HG03039 (cell line): ENCODE data around the gene GSK3B.

ENCODE experiments used
- ATAC-seq: cut with Tn5 transposase; IDR thresholded peaks from one replicate; pipeline ENCODE4 v1.9.1; 2021; ENCODE audit warnings: mild to moderate bottlenecking, moderate library complexity; ENCODE audit not compliant: unreplicated experiment

The GSK3B gene

DNA sequence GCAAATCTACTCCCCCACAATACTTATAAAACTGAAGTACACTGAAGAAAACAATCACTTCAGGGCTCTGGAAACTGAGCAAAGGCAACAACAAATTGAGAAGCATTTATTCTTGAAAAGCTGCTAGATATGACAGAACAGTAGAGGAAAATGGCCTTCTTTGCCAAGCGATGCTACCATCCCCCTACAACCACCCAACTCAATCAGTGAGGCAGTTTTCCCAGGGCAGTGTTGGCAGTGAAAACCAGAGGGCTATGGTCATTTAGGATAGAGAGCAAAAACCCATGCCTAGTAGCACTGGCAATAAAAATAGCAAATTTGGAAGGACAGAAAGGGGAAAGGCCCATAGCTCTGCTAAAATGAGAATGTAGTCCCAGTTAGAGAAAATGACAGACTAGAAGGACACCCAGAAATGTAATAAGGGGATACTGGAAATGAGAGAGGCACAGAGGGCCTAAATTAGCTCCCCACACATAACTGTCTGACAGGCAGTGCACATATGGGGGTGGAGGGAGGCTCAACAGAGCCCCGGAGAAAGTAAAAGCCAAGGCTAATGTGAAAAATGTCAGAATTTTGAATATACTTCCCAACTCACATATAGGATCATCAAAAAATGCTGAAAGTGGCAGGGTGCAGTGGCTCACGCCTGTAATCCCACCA, 143.5 kb downstream of the GSK3B start:
- ATAC-seq: no peak

DNA sequence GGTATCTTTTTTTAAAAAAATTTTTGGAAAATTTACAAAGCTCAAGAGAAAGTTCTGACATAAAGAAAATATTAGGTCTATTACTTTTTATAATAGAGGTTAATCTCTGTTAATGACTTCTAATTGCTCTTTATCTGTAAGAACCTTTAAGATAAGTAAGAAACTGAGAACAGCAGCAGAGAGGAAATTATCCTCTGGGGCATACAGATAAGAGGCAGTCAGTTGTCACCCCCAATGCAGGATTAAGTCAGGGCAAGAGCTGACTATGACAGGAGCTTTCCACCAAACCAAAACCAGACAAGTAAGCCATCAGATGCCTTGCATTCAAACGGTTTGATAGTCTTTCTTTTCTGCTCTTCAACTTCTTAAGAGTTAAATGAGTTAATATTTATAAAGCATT, 149.0 kb downstream of the GSK3B start:
- no peak for ATAC-seq

DNA sequence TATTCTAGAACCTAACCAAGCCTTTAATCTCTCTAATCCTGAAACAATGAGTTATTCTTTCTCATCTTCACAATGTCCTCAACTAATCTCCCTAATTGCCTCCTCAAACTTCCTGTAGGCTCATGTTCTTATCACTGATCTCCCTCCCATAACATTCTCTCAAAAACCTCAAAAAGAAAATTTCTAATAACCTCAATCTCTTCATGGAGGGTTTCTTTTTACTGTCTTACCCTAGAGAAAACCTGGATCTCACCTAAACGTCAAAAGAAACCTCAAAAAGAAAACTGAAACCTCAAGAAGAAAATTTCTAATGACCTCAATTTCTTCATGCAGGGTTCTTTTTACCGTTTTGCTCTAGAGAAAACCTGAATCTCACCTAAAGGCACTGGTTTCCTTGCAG, 150.2 kb downstream of the GSK3B start:
- no peak for ATAC-seq

DNA sequence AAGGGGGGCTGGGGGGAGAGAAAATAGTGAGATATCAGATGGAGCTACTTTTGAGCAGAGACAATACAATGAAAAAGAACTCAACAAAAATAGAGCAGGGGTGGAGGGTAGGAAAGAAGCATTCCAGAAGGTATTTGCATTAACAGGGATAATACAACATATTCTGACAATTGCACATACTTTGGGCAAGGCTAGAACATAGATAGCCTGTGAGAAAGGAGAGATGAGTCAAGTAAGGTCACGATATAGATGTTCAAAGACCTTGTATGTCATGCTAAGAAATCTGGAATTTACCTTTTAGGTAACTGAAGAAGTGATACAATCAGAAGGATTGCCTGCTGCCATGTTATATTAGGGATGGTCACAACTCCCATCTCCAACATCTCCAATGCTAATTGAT, 155.2 kb downstream of the GSK3B start:
- no peak for ATAC-seq

DNA sequence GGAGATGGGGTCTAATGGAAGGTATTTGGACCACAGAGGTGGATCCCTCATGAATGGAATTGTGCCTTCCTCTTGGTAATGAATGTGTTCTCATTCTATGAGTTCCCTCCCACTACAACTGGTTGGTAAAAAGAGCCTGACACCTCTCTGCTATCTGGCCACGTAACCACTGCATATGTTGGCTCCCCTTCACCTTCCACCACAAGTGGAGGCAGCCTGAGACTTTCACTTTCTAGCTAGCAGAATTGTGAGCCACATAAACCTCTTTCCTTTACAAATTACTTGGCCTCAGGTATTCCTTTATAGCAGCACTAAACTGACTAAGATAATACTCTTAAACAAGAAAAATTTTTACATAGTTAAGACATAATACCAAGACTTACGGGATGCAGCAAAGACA, 157.0 kb downstream of the GSK3B start:
- ATAC-seq: peak; percentile 96

DNA sequence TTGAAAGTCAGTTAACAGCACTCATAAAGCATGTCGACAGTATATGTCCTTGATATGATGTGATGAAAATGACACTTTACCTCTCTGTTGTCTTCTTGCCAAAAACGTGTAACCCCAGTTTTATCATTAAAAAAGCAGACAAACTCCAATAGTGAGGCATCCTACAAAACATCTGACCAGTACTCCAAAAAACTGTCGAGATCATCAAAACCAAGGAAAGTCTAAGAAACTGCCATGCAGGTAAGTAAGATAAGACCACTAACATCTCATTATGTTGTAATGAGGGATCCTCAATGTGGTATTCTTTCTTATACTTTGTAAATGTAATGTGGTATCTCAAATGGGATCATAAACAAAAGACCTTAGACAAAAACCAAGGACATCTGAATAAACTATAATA, 160.0 kb downstream of the GSK3B start:
- no peak for ATAC-seq

DNA sequence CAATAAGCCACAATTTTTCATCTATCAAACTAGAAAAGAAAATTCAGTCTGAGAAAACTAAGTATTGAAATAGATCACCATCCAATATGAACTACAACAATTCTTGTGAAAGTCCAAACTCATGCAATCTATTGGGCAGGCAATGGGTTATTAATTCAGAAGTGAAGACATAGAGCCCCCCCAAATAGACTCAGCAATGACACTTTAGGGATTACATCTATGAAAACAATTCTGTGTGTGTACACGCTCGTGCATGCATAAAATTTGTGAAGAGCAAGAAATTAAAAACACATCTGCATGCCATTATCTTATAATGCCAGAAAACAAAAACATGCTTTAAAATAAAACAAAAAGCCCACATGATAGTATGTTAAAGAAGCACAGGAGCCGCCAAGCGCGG, 161.0 kb downstream of the GSK3B start:
- no peak for ATAC-seq

DNA sequence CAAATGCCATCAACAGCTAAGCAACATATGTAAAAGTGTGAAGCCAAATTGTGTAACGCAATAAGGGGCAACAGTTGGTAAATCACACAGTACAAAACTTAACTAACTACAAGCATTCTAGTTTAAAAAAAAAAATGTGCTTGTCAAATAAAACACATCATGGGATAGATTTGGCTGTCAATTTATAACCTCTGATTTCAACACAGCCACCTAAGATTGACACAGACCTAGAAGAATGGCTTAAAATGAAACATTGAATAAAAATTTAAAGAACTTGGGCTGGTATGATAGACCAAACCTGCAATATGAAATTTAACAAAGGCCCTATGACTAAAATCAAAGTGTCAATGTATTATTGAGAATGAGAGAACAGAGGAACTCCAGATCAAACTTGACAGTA, 164.0 kb downstream of the GSK3B start:
- no peak for ATAC-seq

DNA sequence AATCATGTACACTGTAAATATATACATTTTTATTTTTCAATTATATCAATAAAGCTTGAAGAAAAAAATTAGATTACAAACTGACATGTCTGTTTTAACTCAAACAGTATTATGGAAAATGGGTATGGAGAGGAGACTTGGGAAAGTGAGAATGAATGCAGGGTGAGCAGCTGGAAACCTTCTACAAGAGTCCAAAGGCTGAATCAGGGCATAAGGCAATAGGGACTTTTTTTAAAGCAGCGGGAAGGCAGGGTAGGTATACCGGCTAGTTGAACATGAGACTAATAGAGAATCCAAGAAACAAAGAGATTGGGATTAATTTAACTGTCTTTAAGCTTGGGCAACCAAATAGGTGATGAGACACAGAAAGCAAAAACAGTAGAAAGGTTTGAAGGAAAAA, 167.1 kb downstream of the GSK3B start:
- no peak for ATAC-seq

DNA sequence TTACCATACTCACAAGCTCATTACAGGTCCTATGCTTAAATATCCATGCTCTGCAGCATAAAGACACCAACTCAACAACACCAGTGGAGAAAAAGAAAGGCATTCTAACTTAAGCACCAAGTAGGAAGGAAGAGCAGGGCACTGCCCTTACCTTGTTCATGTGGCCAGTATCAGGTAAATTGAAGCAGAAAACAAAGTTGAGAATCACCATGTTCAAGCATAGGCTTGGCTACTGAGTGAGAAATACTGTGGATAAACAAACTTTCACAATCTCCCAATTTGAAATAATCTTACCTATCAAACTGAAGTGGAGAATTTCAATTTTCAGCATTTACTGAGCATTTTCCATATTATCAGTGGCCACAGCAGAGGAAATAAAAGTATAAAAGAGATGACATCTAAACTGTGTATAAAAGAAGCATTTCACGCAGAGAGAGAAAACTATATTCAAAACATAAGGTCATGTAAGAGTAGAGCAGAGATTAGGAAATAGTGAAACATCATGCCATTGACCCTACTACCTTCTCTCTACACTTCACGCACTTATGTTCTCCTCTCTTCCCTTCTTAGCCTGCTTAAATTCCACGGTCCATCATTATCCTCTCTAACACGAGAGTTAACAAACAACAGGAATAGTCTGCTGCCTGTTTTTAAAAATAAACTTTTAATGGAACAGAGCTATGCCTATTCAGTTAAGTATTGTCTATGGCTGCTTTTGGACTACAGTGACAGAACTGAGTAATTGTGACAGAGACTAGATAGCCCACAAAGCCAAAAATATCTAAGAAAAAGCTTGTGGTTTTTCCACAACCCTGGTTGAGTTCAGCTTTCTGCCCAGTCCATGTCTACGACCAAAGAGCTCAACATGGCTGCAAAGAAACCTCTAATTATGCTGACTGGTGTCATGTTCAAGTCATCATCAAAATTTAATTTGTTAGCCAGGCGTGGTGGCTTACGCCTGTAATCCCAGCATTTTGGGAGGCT, 169.8 kb downstream of the GSK3B start:
- ATAC-seq: no peak

DNA sequence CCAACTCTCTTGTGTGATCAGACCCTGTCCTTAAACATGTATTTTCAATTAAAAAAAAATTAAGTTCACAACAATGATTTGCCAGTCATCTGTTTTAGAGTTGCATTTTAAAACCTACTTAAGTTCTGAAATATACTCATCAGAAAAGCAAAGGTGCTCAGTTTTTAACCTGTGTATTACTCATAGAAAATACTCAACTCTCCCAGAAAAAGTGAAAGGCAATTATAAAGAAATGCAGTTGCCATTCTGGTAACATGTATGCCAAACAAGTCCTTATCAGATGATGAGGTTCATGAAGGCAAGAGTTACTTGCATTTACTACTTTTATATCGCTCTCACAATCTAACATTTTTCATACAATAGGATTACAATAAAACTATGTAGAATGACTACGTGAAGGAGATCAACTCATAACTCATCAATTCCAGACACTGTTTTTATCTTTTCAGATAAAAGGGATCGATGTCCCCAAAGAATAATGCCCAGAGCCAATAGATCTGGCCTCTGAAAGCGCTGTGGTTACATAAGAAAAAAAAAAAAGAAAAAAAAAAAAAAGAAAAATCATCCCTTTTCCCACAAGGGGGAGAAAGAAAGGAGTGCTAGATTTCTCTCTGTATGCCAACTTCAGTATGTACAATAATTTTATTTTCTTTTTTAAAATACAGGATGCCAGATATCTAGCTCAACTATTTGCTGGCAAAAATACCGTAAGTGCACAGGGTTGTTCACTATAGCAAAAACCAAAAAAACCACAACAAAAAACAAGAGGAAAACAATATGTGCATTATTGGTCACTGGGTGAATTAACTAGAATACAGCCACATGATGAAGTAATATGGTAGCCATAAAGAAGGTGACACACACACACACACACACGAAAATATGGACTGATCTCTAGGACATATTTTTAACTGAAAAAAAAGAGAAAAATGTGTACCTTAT, 175.0 kb downstream of the GSK3B start:
- no peak for ATAC-seq

DNA sequence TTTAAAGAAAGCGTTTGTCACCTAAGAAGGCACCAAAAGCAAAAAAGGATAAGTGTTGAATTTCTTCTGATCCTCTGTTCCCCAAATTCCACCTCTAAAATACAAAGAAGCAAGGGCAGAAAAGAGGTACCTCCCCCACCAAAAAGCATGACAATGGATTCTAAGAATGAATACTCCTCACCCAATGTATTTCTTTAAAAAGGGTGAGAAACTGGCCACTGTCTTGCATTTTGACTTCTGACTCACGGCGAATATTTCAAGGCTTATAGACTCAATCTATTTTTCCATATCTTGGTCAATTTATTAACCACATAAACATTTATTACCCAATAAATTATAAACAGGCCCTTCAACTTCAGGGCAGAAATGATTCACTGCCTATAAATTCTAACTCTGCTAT, 181.2 kb downstream of the GSK3B start:
- no peak for ATAC-seq

DNA sequence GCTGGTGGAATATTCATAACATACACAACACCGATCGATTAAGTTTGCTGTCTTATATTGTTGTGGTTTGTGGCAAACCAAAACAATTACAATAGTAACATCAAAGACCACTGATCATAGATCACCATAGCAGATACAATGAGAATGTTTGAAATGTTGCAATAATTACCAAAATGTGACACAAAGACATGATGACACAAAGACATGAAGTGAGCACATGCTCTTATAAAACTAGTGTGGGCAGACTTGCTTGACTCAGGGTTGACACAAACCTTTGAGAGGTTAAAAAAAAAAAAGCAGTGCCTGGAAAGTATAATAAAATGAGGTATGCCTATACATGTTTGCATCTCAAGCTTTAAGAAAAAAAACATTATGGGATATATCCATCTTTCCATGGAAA, 182.0 kb downstream of the GSK3B start:
- ATAC-seq: no peak

DNA sequence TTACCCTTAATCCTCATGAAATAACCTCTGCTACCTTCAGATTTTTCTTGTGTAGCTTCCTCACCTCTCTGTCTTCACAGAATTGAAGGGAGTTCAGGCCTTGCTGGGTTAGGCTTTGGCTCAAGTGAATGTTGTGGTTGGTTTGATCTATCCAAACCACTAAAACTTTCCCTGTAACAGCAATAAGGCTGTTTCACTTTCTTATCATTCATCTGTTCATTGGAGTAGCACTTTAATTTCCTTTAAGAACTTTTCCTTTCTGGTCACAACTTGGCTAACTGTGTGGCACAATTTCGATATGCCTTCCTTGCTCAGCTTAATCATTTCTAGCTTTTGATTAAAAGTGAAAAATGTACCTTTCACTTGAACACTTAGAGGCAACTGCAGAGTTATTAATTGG, 182.5 kb downstream of the GSK3B start:
- ATAC-seq: no peak

DNA sequence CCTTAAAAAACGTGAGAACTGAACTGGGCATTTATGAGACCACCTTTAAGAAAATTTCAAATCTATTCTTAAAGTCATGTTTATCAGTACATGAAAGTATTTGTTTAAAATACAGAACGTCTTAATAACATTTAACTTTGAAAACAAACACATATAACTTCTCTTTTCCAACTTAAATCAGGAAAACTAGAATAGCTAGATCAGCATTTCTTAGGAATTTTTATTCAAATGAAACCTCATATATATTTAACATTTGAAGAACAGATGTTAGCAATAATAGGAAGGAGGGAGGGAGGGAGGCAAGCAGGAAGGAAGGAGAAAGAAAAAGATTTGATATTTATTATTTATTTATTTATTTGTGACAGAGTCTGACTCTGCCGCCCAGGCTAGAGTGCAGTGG, 192.2 kb downstream of the GSK3B start:
- no peak for ATAC-seq

DNA sequence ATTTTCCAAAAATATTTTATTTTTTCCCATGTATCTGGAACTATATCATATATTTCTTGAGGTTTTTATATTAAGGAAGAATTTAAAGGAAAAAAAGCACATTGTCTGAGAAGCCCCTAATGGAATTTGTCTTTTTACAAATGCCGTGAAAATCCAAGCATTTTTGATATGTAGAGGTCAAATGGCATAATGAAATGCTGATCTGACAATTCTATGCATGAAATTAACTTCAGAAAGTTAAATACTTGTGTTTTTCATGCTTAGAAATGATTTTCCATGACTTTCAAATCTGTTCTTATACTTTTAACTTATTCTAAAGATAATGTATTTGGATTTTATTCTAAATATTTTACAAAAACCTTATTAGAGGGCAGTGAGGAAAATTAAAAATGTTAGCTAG, 193.1 kb downstream of the GSK3B start:
- ATAC-seq: no peak

DNA sequence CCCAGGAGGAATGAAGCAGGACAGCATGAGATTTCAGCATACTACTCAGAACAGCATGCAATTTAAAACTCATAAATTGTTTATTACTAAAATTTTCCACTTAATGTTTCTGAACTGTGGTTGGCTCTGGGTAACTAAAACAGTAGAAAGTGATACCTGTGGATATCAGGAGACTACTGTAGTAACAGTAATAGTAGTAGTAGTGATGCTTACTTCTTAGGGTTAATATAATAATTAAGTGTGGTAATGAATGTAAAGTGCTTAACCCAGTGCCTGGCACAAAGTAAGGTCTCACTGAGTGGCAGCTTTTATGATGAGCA, 195.1 kb downstream of the GSK3B start:
- ATAC-seq: no peak

DNA sequence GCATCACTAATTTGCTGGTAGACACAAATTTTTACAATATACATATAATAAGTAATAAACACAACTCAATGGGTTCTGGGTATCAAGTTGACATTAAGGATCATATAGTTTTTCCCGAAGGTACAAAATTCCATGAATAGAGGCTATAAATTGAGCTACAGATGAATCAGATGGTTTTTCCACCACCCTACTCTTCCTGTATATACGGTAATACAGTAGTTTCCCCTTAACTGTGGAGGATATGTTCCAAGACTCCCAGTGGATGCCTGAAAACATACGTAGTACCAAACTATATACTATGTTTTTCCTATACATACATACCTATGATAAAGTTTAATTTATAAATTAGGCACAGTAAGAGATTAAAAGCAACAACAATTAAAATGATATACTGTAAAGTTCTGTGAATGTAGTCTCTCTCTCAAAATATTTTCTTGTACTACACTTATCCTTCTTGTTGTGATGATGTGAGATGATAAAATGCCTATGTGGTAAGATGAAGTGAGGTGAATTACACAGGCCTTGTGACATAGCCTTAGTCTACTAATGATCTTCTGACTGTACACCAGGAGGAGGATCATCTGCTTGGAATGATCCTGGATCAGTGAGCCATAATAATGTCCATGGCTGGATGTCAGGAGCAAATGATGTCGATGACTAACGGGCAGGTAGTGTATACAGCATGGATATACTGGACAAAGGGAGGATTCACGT, 195.6 kb downstream of the GSK3B start:
- no peak for ATAC-seq

DNA sequence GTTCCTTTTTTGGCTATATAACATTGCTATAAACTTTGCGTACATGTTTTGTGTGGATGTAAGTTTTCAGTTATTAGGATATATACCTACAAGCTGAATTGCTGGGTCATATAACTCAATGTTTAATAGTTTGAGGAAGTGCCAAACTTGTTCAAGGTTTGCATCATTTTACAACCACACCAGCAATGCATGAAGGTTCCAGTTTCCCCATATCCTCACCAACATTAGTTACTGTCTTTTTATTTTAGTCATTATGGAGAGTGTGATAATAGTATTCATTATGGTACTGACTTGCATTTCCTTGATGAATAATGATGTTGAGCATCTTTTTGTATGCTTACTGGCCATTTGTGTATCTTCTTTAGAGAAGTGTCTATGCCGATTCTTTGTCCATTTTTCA, 200.1 kb downstream of the GSK3B start:
- no peak for ATAC-seq

DNA sequence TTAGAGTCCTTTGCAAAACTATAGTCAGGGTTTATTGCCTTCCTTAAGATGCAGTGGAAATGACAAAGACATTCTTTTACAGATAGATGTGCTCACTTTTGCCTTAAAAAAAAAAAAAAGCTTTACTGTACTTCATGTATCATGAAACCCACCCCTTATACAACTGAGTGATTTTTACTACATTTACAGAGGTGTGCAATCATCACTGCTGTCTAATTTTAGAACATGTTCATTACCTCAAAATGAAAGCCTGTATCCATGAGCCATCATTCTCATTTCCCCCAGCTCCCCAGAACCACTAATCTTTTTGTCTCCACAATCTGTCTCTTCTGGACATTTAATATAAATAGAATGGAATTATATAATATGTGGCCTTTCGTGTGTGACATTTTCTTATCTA, 200.5 kb downstream of the GSK3B start:
- no peak for ATAC-seq
